AG04449 (cell line): ENCODE measurements around the gene CEP72.

Source experiments
- CTCF ChIA-PET: fragments of 350-600 bp; formaldehyde crosslinking; extraction: SDS; loops from one replicate; lab custom pipeline; 2021; ENCODE audit warnings: antibody characterized with exemption; lab: Yijun Ruan, JAX
- POLR2A ChIA-PET: fragments of 400-600, 350-600 bp; formaldehyde crosslinking; extraction: SDS; loops from one replicate; lab custom pipeline; 2020; ENCODE audit warnings: antibody characterized with exemption, inconsistent platforms; lab: Yijun Ruan, JAX
- DNase-seq: peaks from one replicate; pipeline ENCODE4 v3.0.0-alpha.2; 2010; ENCODE audit warnings: low read depth, low spot score
- H3K4me3 ChIP-seq: 2 replicates; pipeline ENCODE4 v1.5.1; 2011; ENCODE audit warnings: low read depth, mild to moderate bottlenecking, control low read depth, low read length
- CTCF ChIP-seq: IDR thresholded peaks from one replicate; pipeline ENCODE4 v1.5.1; 2011; ENCODE audit warnings: mild to moderate bottlenecking, moderate library complexity, low read length, control low read depth, inconsistent platforms; ENCODE audit not compliant: insufficient read depth; ENCODE audit errors: missing control alignments

Gene CEP72

GRCh38 chr5:622946-623522 lies 10.9 kb downstream of the CEP72 start:
- ChIA-PET POLR2A (no interaction called here), CTCF (no interaction called here)
- DNase-seq: no peak
- no peak overlapping the region for H3K4me3 ChIP-seq
- TF ChIP-seq CTCF: no peak

- TF ChIP-seq CTCF: no peak
- H3K4me3 ChIP-seq: no peak overlapping the region
- no peak for DNase-seq
- ChIA-PET CTCF (no interaction called here), POLR2A (no interaction called here)
Measured at GRCh38 chr5:623531-623930, 11.4 kb downstream of the CEP72 start.

GRCh38 chr5:624118-624950 lies 12.2 kb downstream of the CEP72 start:
- TF ChIP-seq CTCF: no peak
- ChIA-PET CTCF (no interaction called here), POLR2A (no interaction called here)
- no peak for DNase-seq
- H3K4me3 ChIP-seq: no peak overlapping the region

GRCh38 chr5:624951-625230 lies 12.8 kb downstream of the CEP72 start:
- H3K4me3 ChIP-seq: no peak overlapping the region
- DNase-seq: no peak
- TF ChIP-seq CTCF: no peak
- ChIA-PET POLR2A (no interaction called here), CTCF (no interaction called here)

GRCh38 chr5:625516-625915 lies 13.4 kb downstream of the CEP72 start:
- DNase-seq: no peak
- TF ChIP-seq CTCF: no peak
- H3K4me3 ChIP-seq: no peak overlapping the region
- ChIA-PET CTCF (no interaction called here), POLR2A (no interaction called here)

GRCh38 chr5:626850-627249 lies 14.7 kb downstream of the CEP72 start:
- DNase-seq: no peak
- CTCF ChIA-PET: interaction anchor here (1.0 kb wide), 1 partner anchor 310 kb away, joined by 3 read pairs; no protein-coding TSS in a partner anchor
- TF ChIP-seq CTCF: peak; percentile 3
- H3K4me3 ChIP-seq: no peak overlapping the region
- POLR2A ChIA-PET: no interaction called here
